T-helper 2 cell treated with Interferon-gamma antibody and Interleukin-4, amounts not matched to agents 5 μg/mL and 100 μg/mL, for 36 hours (primary cell): ENCODE measurements around the gene NAP1L5.

Experiments
- DNase-seq: peaks from one replicate; pipeline ENCODE4 v3.0.0; 2021; ENCODE audit warnings: low spot score
- H3K27ac Mint-ChIP-seq: one replicate; pipeline ENCODE4 v1.8.0; 2021; ENCODE audit warnings: mild to moderate bottlenecking, mixed read lengths
- H3K27me3 Mint-ChIP-seq: one replicate; pipeline ENCODE4 v1.8.0; 2021; ENCODE audit warnings: low read depth, mixed read lengths
- H3K36me3 Mint-ChIP-seq: one replicate; pipeline ENCODE4 v1.8.0; 2021; ENCODE audit warnings: low read depth, mixed read lengths
- H3K4me1 Mint-ChIP-seq: one replicate; pipeline ENCODE4 v1.8.0; 2021; ENCODE audit warnings: low read depth, mixed read lengths
- H3K4me3 Mint-ChIP-seq: one replicate; pipeline ENCODE4 v1.8.0; 2022; ENCODE audit warnings: mild to moderate bottlenecking, moderate library complexity, mixed read lengths
- H3K9me3 Mint-ChIP-seq: one replicate; pipeline ENCODE4 v1.8.0; 2021; ENCODE audit warnings: mixed read lengths

NAP1L5 gene

GRCh38 chr4:88709989-88710388, 12.4 kb upstream of the NAP1L5 start:
- H3K27me3 Mint-ChIP-seq, result no peaks in the 10 kb centered on the region
- H3K36me3 Mint-ChIP-seq, result peaks cover 57% of the 10 kb centered on the region
- peaks cover 9% of the 10 kb centered on the region for H3K9me3 Mint-ChIP-seq
- no peak overlapping the region for H3K4me3 Mint-ChIP-seq
- no peaks in the 10 kb centered on the region for H3K4me1 Mint-ChIP-seq
- DNase-seq, result no peak
- H3K27ac Mint-ChIP-seq, result no peak overlapping the region

- Mint-ChIP-seq H3K9me3 (no peaks in the 10 kb centered on the region), H3K4me3 (no peak overlapping the region), H3K27ac (no peak overlapping the region), H3K36me3 (peaks cover 47% of the 10 kb centered on the region), H3K4me1 (no peaks in the 10 kb centered on the region), H3K27me3 (no peaks in the 10 kb centered on the region)
- no peak for DNase-seq
These were observed 8.9 kb upstream of the NAP1L5 start for GRCh38 chr4:88706574-88706973.

GRCh38 chr4:88705805-88706492, 8.3 kb upstream of the NAP1L5 start:
- Mint-ChIP-seq H3K36me3 (peaks cover 47% of the 10 kb centered on the region), H3K4me3 (no peak overlapping the region), H3K9me3 (no peaks in the 10 kb centered on the region), H3K27me3 (no peaks in the 10 kb centered on the region), H3K4me1 (no peaks in the 10 kb centered on the region), H3K27ac (no peak overlapping the region)
- DNase-seq, result no peak

GRCh38 chr4:88705223-88705622, 7.6 kb upstream of the NAP1L5 start:
- Mint-ChIP-seq H3K27ac (no peak overlapping the region), H3K4me1 (no peaks in the 10 kb centered on the region), H3K9me3 (no peaks in the 10 kb centered on the region), H3K27me3 (no peaks in the 10 kb centered on the region), H3K36me3 (peaks cover 45% of the 10 kb centered on the region), H3K4me3 (no peak overlapping the region)
- DNase-seq, result no peak

GRCh38 chr4:88702782-88703181, 5.2 kb upstream of the NAP1L5 start:
- H3K27ac Mint-ChIP-seq, result no peak overlapping the region
- peaks cover 5% of the 10 kb centered on the region for H3K4me1 Mint-ChIP-seq
- DNase-seq, result no peak
- H3K27me3 Mint-ChIP-seq, result no peaks in the 10 kb centered on the region
- no peak overlapping the region for H3K4me3 Mint-ChIP-seq
- peaks cover 38% of the 10 kb centered on the region for H3K36me3 Mint-ChIP-seq
- no peaks in the 10 kb centered on the region for H3K9me3 Mint-ChIP-seq

GRCh38 chr4:88698519-88698918, 890 bp upstream of the NAP1L5 start:
- Mint-ChIP-seq H3K4me1 (peaks cover 14% of the 10 kb centered on the region), H3K9me3 (no peaks in the 10 kb centered on the region), H3K4me3 (no peak overlapping the region), H3K27me3 (no peaks in the 10 kb centered on the region), H3K27ac (no peak overlapping the region), H3K36me3 (peaks cover 14% of the 10 kb centered on the region)
- DNase-seq, result no peak

GRCh38 chr4:88697141-88697540, 488 bp downstream of the NAP1L5 start:
- H3K36me3 Mint-ChIP-seq, result peaks cover 8% of the 10 kb centered on the region
- peak overlapping the region; percentile 88 for H3K4me3 Mint-ChIP-seq
- H3K27me3 Mint-ChIP-seq, result no peaks in the 10 kb centered on the region
- peak overlapping the region; percentile 76 for H3K27ac Mint-ChIP-seq
- no peak for DNase-seq
- H3K4me1 Mint-ChIP-seq, result peaks cover 14% of the 10 kb centered on the region
- H3K9me3 Mint-ChIP-seq, result no peaks in the 10 kb centered on the region

GRCh38 chr4:88696630-88697029, 999 bp downstream of the NAP1L5 start:
- H3K27me3 Mint-ChIP-seq, result no peaks in the 10 kb centered on the region
- H3K4me3 Mint-ChIP-seq, result peak overlapping the region; percentile 88
- no peak for DNase-seq
- H3K27ac Mint-ChIP-seq, result peak overlapping the region; percentile 56
- H3K9me3 Mint-ChIP-seq, result no peaks in the 10 kb centered on the region
- peaks cover 8% of the 10 kb centered on the region for H3K36me3 Mint-ChIP-seq
- H3K4me1 Mint-ChIP-seq, result peaks cover 14% of the 10 kb centered on the region

- peaks cover 12% of the 10 kb centered on the region for H3K4me1 Mint-ChIP-seq
- H3K27ac Mint-ChIP-seq, result no peak overlapping the region
- peaks cover 14% of the 10 kb centered on the region for H3K36me3 Mint-ChIP-seq
- no peak for DNase-seq
- H3K9me3 Mint-ChIP-seq, result no peaks in the 10 kb centered on the region
- H3K27me3 Mint-ChIP-seq, result no peaks in the 10 kb centered on the region
- no peak overlapping the region for H3K4me3 Mint-ChIP-seq
These were observed 3.8 kb downstream of the NAP1L5 start for GRCh38 chr4:88693792-88694191.

- no peak overlapping the region for H3K27ac Mint-ChIP-seq
- no peak for DNase-seq
- no peaks in the 10 kb centered on the region for H3K27me3 Mint-ChIP-seq
- H3K4me1 Mint-ChIP-seq, result no peaks in the 10 kb centered on the region
- peaks cover 24% of the 10 kb centered on the region for H3K36me3 Mint-ChIP-seq
- H3K9me3 Mint-ChIP-seq, result no peaks in the 10 kb centered on the region
- no peak overlapping the region for H3K4me3 Mint-ChIP-seq
These were observed 7.3 kb downstream of the NAP1L5 start for GRCh38 chr4:88690355-88690754.

- Mint-ChIP-seq H3K36me3 (peaks cover 56% of the 10 kb centered on the region), H3K4me1 (peaks cover 3% of the 10 kb centered on the region), H3K4me3 (no peak overlapping the region), H3K9me3 (no peaks in the 10 kb centered on the region), H3K27me3 (no peaks in the 10 kb centered on the region), H3K27ac (no peak overlapping the region)
- DNase-seq, result no peak
These were observed 16.4 kb downstream of the NAP1L5 start for GRCh38 chr4:88681209-88681608.

- H3K4me1 Mint-ChIP-seq, result peaks cover 3% of the 10 kb centered on the region
- no peak for DNase-seq
- no peak overlapping the region for H3K4me3 Mint-ChIP-seq
- H3K9me3 Mint-ChIP-seq, result no peaks in the 10 kb centered on the region
- no peak overlapping the region for H3K27ac Mint-ChIP-seq
- H3K27me3 Mint-ChIP-seq, result no peaks in the 10 kb centered on the region
- H3K36me3 Mint-ChIP-seq, result peaks cover 36% of the 10 kb centered on the region
These were observed 22.1 kb downstream of the NAP1L5 start for GRCh38 chr4:88675543-88675942.

- H3K27ac Mint-ChIP-seq, result no peak overlapping the region
- H3K36me3 Mint-ChIP-seq, result peaks cover 31% of the 10 kb centered on the region
- no peaks in the 10 kb centered on the region for H3K27me3 Mint-ChIP-seq
- H3K4me1 Mint-ChIP-seq, result peaks cover 3% of the 10 kb centered on the region
- no peak overlapping the region for H3K4me3 Mint-ChIP-seq
- no peak for DNase-seq
- H3K9me3 Mint-ChIP-seq, result no peaks in the 10 kb centered on the region
These were observed 22.6 kb downstream of the NAP1L5 start for GRCh38 chr4:88674979-88675378.

GRCh38 chr4:88674565-88674964, 23.1 kb downstream of the NAP1L5 start:
- no peak overlapping the region for H3K27ac Mint-ChIP-seq
- H3K27me3 Mint-ChIP-seq, result no peaks in the 10 kb centered on the region
- no peak overlapping the region for H3K4me3 Mint-ChIP-seq
- DNase-seq, result no peak
- H3K9me3 Mint-ChIP-seq, result no peaks in the 10 kb centered on the region
- no peaks in the 10 kb centered on the region for H3K4me1 Mint-ChIP-seq
- peaks cover 27% of the 10 kb centered on the region for H3K36me3 Mint-ChIP-seq

- Mint-ChIP-seq H3K4me3 (no peak overlapping the region), H3K4me1 (no peaks in the 10 kb centered on the region), H3K36me3 (peaks cover 25% of the 10 kb centered on the region), H3K9me3 (no peaks in the 10 kb centered on the region), H3K27ac (no peak overlapping the region), H3K27me3 (no peaks in the 10 kb centered on the region)
- DNase-seq, result no peak
These were observed 23.7 kb downstream of the NAP1L5 start for GRCh38 chr4:88673886-88674285.
